Measurements from ENCODE around the gene CCDC110.

DNA sequence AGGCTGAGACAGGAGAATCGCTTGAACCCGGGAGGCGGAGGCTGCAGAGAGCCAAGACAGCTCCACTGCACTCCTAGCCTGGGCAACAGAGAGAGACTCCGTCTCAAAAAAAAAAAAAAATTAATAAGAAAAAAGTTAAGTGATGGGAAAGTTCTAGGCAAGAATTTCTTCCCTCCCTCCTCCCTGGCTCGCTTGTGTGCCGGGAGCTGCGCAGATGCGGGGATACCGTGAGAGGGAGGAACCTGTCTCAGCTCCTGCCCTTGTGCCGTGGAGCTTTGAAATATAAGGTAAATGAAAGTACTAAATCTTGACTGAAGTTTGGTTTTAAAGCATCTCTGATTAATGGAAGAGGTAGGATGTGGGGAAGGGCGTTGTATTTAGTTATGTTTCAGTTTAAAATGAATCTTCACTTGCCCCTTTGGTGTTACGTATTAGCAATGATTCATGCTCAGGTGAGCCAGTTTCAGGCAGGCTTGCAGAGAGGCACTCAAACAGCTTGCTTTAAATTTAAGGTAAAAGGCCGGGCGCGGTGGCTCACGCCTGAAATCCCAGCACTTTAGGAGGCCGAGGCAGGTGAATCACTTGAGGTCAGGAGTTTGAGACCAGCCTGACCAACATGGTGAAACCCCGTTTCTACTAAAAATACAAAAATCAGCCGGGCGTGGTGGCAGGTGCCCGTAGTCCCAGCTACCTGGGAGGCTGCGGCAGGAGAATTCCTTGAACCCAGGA is 44.4 kb downstream of the CCDC110 start:
- TF ChIP-seq, protein P1, sequence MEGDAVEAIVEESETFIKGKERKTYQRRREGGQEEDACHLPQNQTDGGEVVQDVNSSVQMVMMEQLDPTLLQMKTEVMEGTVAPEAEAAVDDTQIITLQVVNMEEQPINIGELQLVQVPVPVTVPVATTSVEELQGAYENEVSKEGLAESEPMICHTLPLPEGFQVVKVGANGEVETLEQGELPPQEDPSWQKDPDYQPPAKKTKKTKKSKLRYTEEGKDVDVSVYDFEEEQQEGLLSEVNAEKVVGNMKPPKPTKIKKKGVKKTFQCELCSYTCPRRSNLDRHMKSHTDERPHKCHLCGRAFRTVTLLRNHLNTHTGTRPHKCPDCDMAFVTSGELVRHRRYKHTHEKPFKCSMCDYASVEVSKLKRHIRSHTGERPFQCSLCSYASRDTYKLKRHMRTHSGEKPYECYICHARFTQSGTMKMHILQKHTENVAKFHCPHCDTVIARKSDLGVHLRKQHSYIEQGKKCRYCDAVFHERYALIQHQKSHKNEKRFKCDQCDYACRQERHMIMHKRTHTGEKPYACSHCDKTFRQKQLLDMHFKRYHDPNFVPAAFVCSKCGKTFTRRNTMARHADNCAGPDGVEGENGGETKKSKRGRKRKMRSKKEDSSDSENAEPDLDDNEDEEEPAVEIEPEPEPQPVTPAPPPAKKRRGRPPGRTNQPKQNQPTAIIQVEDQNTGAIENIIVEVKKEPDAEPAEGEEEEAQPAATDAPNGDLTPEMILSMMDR (IDR thresholded peaks at IDR 0.05; ENCODE audit: low read length), result no peak
- no peak for TF ChIP-seq EZH2 (optimal IDR thresholded peaks at IDR 0.05; ENCODE audit: low read depth, low read length)
- no peak for TF ChIP-seq EZH2phosphoT487 (IDR thresholded peaks at IDR 0.05; ENCODE audit: low read length)
